NCI-H1092 treated with DMSO at 0.1 percent for 48 hours (cell line): ENCODE data around the gene TLE4.
A peak's percentile ranks its signal among the peaks of the same experiment; 100 is the strongest.
"Not testable (repeated sequence)": the region's sequence is repeated elsewhere in the genome, so short reads cannot be mapped to it uniquely, and the experiment has no call there.

Source experiments
- DNase-seq: peaks from one replicate; lab custom pipeline; 2025; lab: John Stamatoyannopoulos, UW

The TLE4 gene

DNA sequence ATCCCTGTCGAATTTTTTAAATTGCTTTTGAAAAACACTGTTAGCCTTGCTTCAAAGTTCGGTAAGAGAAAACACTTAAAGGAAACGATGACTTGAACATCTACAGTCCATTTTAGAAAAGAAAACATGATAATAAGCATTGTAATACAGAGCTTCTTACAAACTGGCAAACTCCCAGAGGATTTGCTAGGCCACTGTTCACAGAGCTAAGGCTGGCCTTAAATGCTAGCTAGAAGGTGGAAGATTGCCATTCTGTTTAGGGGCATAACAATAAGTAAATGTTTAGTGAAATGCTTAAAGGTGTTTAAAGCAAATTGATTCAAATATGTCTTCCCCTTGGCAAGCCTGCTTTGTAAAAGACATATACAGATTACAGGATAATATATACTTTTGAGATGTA, 169.6 kb downstream of the TLE4 start:
- no peak for DNase-seq

DNA sequence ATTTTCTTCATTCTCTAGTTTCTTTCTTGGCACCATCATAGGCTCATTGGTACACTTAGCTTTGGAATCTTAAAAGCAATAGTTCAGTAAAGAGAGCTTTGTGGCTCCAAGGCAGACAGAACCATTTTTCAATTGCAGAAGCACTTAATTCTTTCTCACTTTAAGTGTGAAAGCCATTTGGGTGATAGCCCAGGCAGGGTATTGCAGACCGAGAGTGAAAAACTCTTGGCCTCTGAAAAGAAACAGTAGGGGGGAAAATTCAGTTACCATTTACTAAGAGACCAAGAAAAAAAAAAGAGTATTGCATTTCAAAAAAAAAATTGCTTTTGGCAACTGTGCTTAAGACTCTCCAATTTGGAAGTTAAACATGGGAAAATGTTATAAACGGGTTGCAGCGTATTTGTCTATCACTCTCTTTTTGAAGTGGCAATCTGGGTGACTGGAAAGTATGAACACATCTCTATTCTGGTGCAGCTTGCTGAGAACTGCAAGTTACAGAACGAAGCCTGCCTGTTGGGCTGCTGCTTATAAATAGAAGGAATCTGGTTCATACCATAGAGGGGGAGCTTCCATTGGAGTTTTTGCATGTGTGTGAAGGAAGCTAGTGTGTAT, 170.5 kb downstream of the TLE4 start:
- DNase-seq: peak; percentile 12

DNA sequence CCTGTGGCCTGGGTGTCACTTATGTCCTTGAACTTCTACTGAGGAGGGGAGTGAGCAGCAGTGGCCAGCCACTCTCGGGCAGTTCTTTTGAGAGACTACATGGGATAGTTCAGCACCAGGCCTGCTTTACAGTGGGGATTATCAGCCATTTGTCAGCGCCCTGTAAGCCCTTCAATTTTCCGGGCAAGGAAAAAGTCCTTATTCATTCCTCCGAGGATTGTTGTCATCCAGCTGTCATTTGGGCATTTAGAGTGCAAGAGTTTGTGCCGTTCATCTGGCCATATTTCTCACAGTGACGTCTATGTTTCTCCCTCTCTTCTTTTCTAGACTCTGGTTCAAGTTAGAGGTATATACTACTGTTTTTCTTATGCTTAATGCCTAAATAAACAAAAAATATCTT, 172.8 kb downstream of the TLE4 start:
- DNase-seq: no peak

DNA sequence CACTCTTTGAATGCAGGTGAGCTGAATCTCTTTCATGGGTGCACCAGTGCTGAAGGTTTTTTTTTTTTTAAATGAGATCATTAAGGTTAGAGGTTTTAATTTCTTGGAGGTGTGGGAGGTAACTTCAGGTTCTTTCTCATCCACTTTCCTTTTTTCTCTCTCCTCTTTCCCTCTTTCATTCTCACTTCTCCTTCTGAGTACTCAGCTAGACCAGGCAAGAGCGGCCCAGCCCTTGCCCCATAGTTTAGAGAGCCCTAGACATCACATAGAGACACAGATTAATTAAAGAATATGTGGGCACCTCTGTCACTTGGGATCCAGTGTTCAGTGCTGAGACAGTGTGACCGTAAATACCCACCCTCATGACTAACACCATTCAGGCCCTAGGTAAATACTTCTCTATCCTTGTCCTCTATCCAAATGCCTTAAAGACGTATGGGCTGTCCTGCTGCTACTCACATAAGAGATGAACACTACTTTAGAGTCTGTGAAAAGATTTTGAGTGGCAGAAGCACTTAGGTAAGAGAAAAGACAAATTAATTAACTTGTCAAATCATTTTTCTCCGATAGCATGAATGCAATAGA, 174.1 kb downstream of the TLE4 start:
- no peak for DNase-seq

DNA sequence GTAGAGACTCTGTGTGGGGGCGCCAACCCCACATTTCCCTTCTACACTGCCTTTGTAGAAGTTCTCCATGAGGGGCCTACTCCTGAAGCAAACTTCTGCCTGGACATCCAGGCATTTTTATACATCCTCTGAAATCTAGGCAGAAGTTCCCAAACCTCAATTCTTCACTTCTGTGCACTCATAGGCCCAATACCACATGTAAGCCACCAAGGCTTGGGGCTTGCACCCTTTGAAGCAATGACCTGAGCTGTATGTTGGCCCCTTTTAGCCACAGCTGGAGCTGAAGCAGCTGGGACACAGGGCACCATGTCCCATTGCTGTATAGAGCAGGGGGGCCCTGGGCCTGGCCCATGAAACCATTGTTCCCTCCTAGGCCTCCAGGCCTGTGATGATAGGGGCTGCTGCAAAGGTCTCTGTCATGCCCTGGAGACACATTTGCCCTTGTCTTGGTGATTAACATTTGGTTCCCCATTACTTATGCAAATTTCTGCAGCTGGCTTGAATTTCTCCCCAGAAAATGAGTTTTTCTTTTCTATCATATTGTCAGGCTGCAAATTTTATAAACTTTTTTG, 180.2 kb downstream of the TLE4 start:
- not testable (repeated sequence) for DNase-seq

DNA sequence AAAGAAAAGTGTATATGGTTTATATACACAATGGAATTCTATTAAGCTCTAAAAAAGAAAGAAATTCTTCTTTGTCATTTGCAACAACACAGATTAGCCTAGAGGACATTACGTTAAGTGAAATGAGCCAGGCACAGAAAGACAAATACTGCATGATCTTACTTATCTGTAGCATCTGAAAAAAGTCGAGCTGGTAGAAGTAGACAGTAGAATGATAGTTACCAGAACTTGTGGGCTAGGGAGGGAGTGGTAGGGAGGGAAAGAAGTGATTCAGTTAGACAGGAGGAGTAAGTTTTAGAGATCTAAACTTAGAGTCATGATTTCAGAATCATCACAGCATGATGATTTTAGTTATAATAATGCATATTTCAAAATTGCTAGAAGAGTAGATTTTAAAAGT, 184.6 kb downstream of the TLE4 start:
- no peak for DNase-seq

DNA sequence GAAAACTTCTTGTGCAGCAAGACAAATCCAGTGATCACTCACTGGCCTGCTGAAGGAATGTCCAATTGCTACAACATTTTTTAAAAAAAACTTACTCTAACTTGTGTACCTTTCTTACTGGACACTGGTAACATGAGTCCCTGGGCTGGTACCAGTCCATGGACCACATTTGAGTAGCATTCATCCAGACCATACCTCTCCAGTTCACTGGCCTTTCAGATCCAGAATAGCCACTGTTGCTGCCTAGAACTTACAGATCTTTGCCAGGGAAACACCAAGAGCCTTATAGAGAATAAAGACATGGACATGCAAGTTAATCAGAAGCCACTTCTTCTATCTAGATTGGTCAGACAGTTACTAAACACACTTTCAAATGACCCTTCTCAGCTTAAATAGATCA, 185.3 kb downstream of the TLE4 start:
- DNase-seq: no peak

DNA sequence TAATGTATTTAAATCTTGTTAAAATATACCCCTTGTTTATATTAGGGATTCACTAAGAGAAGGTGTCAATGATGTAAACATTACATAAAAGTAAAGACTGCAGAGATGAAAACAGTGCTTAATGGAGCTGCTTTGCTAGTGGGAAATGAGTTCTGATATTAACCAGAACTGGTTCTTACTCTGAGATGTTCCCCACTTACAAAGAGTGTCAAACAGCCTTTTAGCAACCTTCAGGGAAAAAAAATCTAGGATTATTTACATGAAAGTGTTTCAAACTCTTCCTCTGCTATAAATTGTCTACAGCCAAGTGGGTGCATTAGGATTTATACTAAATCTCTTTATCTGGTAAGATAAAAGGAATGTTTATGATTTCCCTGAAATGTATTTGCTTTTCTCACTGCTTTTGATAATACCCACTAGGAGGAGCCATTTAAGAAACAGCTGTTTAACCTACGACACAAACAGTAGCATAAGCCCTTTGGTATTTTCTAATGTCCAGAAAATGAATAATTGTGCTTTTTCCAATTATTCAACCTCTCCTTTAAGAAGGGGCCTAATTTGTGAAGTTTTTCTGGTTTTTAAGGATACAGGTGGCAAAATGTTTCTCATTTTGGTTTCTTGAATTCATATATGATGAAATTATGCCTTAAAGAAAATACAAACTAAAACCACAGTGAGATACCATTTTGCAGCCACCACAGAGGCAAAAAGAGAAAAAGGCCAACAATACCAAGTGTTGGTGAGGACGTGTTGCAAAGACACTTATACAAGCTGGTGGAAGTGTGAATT, 186.3 kb downstream of the TLE4 start:
- no peak for DNase-seq

DNA sequence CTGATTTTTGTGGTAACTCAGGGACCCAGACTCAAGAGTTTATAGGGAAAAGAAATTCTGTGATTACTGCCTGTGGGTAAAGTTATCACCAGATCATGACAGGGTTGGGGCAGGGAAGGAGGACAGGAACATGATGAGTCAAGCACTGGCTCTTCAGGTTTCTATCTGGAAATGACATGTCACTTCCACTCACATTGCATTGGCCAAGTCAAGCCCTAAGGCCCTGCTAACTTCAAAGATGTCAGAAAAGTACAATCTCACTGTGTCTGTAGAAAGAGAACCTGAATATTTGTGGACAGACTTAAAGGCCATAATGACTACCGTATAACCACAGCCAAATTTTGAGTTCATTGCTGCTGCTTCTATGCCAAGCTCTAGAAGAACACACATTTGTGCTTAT, 187.7 kb downstream of the TLE4 start:
- DNase-seq: no peak

DNA sequence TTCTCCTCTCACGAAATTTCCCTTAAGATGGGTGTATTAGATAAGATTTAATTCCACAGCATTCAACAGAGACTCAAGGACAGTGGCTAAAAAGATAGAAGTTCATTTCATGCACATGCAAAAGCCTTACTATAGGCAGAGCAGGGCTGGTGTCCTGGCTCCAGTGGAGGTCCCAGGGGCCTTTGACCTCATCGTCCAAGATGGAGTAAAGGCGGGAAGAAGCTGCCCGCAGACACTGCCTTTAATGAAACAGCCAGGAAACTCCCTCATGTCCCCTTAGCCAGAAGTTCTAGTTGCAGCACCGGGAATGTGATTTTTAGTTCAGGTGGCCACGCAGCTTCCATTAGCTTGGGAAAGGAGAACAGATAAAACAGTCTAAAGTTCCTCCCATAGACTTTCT, 190.3 kb downstream of the TLE4 start:
- no peak for DNase-seq

DNA sequence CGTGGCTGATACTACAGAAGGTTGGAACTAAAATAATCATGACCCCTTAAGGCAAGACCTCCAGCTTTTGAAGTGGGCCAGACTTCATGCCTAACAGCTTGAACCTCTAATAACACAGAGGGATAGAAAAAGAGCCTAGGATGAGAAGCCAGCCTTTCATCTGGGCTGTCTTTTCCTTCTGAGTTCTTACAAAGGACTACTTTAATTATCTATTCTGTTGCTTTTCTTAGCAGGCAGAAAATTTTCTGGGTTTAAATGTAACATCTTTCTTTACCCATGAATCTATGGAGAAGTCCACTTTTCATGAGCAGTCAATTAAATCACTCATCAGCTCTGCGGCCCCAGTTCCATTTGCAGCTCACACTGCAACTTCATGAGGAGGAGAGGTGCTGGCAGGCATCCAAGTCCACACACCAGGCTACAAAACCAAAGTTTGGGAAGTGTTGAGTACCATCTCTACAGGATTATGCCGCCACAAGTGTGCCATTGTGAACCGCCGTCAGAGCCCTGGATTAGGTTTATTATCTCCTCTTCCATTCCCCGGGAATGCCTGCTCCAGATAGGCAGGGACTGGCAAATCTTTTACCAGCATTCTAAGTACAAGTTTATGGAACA, 192.0 kb downstream of the TLE4 start:
- DNase-seq: no peak

DNA sequence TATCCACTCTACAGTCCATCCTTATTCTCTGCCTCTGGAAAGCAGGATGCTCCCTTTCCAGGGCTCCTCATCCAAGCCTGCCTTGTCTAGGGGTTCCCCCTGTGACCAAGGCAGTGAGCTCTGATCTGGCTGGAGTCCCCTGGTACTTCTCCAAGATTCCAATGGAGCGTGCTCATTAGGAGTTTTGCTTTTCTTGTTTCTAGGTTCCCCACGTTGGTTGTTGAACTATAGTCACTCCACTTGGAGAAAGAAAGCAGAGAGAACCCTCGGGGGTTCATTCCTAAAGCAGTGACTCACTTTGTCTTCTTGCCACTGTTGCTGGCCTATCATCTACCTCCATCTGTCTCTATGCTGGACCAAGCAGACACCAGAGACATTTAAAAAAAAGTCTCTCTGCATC, 192.6 kb downstream of the TLE4 start:
- no peak for DNase-seq

DNA sequence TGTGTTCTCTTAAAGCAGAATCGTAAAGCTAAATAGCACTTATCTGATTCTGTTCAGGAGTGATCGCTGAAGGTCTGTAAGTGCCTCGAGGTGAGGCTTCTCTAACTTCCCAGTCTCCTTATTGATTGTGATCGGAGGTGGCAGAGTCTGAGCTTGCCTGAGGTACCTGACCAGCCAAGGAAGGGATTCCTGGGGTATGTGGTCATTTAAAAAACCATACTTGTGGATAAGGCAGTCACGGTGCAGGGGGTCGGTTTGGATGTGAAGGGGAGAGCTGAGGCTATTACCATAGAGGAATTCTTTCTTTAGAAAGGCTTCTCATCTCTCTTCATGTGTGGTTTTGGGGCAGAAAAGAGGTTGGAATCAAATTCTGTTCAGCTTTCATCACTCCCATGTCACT, 193.7 kb downstream of the TLE4 start:
- DNase-seq: no peak

DNA sequence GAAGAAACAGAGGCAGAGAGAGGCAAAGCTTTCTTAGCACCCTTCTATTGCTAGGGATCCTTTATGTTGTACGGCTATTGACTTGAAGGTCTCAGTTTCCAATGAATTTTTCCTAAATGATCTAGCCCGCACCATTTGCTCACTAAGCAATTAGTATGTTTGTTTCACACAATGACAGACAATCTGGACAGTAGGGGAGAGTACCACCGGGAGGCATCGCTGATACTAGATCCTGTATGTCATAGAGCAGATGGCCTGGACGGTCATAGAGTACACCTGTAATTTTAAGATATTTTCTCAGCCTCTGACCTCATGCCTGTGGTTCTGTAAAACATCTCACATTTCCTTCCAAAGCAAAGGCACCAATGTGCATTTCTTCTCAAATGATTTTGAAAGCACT, 194.3 kb downstream of the TLE4 start:
- no peak for DNase-seq

DNA sequence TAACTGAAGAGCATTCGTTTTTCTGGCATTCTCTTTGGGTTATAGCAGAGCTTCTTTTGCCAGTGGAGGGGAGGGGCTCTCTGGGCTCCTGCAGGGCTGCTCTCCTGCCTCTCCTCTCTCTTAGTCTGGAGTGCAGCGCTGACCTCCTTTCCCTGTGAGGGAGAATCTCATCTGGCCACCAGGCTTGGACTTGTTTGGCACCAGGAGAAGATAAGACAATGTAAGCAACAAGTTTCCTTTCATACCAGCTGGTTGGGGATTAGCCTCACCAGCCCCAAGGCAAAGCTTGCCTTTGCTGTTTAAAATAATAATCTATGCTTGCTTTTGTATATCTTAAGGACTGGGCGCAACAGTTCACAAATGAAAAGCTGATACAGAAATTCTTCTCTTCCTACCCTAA, 196.4 kb downstream of the TLE4 start:
- DNase-seq: no peak

DNA sequence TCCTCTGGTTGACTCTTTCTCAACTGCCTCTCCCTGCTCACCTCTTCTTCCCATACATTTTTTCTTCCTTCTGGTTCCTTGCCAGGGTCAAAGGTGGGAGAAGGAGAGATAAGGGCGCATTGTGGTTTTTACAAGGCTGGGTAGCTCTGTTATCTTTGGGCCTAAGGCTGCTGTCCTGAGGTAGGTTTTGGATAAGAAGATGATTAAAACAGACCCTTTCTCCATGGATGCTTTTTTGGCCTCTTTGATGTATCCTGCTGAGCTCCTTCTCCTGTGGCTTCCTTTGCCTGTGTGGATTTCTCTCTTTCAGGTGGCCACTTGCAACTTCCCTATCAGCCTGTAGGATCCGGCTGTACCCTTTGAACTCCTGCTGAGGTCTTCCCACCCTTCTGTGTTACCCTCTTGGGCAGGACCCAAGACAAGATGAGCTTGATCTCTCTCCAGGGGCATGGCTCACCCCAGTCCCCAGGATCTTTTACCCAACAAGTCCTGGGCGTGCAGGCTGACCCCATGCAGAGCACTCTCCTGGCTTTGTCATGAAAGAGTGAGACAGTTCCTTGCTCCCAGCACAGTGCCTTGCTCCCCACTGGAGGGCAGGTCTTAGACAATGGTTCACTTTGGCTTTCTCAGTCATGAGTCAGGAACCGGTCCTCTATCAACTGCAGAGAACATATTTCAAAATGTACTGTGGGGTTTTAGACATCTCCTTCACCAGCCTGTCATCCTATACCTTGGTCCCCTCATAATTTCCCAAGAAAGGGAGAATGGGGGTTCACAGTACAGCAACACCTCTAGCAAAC, 197.9 kb downstream of the TLE4 start:
- DNase-seq: no peak

DNA sequence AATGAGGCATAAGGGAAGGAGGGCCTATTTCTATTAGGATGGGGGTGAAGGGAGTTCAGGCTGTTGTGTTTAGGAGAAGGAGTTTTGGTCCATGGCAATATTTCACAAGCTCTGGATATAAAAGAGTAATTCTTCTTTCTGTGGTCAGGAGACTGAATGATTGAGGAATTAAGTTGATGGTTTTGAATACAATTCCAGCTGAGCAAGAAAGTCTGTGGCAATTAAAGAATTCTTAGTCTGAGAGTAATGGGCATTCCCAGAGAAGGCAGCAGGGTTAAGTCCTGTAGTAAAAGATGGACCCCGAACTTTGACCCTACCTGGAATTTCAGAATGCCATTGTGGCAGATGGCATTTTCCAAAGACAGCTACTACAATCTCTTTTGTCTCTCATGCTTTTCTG, 202.6 kb downstream of the TLE4 start:
- DNase-seq: no peak
